AG10803 (cell line): ENCODE measurements around the gene ABHD2.

Source experiments
- DNase-seq: peaks from one replicate; pipeline ENCODE4 v3.0.0; 2010; ENCODE audit warnings: low read depth
- H3K4me3 ChIP-seq: 2 replicates; pipeline ENCODE4 v1.5.1; 2011; ENCODE audit warnings: mild to moderate bottlenecking, low read length, control low read depth
- CTCF ChIP-seq: conservative IDR thresholded peaks from 2 replicates; pipeline ENCODE4 v1.5.1; 2011; ENCODE audit warnings: mild to moderate bottlenecking, low read length, control low read depth, inconsistent platforms

ABHD2 gene

GRCh38 chr15:89197503-89197971, 109.3 kb downstream of the ABHD2 start:
- no peak for DNase-seq
- H3K4me3 ChIP-seq, result no peak overlapping the region
- no peak for TF ChIP-seq CTCF

- no peak for DNase-seq
- TF ChIP-seq CTCF, result no peak
- H3K4me3 ChIP-seq, result no peak overlapping the region
Observed at GRCh38 chr15:89198196-89198595, 109.9 kb downstream of the ABHD2 start.

DNA sequence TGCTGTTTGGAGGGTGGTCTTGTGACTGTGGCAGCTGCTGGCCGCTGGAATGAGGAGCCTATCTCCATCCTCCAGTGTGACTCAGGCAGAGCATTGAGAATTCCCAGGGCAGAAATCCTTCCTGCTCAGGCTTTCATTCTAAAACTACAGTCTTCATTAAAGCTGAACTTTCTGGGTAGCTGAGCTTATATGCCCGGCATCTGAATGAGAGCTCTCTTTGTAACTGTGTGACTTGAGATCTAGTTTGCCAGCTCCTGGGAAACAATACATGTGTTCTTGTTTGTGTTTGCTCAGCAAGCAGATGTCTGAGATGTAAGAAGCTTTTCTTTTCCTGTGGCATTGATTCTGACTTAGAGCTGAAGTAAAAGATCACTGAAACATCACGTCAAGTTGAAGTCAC, 110.7 kb downstream of the ABHD2 start:
- DNase-seq, result no peak
- H3K4me3 ChIP-seq, result no peak overlapping the region
- no peak for TF ChIP-seq CTCF

DNA sequence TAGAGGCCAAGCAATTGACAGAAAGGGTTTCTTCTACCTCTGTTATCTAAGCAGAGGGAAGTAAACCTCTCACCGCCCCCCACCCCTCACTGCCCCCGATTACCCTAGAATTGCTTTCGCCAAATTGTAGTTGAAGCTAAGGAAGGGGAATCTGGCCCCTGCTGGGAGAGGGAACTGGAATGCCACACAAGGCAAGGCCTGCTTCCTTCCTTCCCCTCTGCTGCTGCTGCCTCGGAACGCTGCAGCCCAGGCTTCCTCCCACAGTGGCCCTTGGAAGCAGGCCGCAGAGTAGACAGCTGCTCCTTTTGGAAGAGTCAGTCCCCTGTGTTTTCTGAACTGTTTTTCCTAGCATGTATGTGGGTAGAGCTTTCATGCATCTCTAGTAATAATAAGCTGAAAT, 111.5 kb downstream of the ABHD2 start:
- no peak for DNase-seq
- no peak for TF ChIP-seq CTCF
- H3K4me3 ChIP-seq, result no peak overlapping the region

DNA sequence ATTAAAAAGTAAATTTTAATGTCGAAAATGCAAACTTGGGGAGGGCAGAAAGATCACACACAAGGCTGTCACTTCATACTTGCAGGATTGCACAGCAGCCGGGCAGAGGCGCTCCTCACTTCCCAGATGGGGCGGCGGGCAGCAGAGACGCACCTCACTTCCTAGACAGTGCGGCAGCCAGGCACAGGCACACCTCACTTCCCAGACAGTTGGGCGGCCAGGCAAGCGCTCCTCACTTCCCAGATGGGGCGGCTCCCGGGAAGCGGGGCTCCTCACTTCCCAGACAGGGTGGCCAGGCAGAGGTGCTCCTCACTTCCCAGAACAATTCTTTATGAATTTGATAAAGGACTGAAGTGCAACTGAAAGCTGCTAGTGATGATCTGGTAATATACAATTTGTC, 111.9 kb downstream of the ABHD2 start:
- no peak for TF ChIP-seq CTCF
- no peak overlapping the region for H3K4me3 ChIP-seq
- no peak for DNase-seq

DNA sequence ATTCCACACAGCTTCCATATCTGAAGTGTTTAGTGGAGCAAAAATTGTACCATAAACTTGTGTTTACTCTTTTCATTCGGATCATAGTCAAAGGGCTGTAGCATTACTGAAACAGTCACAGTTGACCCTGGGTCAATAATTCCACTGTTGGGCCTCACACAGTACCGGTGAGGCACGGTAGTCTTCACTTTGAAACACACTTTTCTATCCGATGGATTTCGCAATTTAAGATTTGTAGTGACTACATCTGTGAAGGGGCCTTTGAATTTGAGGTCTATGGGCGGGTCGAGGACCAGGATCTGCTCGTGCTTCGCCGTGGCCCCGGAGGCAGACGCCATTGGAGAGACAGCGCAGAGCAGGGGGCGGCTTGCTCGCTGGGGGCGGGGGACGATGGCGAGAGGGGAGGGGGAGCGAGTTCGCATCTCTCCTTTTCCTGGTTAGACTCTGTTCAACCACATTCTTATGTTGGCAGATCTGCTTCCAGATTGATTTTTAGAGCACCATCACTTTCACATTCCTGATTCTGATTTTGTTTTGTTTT, 113.3 kb downstream of the ABHD2 start:
- no peak for TF ChIP-seq CTCF
- no peak for DNase-seq
- H3K4me3 ChIP-seq, result no peak overlapping the region

GRCh38 chr15:89203705-89204273, 115.5 kb downstream of the ABHD2 start:
- H3K4me3 ChIP-seq, result no peak overlapping the region
- no peak for TF ChIP-seq CTCF
- DNase-seq, result no peak
